Measurements from ENCODE around the gene AXL. TPM values are rescaled to one million over a fixed set of nuclear protein-coding genes. Genes with fewer than 3 reads are reported as not detected.

Gene AXL
- total and polyA plus RNA-seq, 4 donors = 4.3 to 24.8 (median 12.1) TPM

GRCh38 chr19:41233748-41234240, 14.8 kb downstream of the AXL start:
- Histone ChIP-seq H3K27ac (ENCODE audit: low read depth in 1 of 2, low read length in 2 of 2) (no peak overlapping the region), H3K36me3 (ENCODE audit: control insufficient read depth in 4 of 4, insufficient read depth in 3 of 4, low read depth in 1 of 4, low read length in 3 of 4) (no peaks in the 10 kb centered on the region), H3K9me3 (ENCODE audit: control insufficient read depth in 4 of 4, low read length in 3 of 4) (no peaks in the 10 kb centered on the region), H3K9ac (ENCODE audit: low read depth in 1 of 2, low read length in 2 of 2) (no peak overlapping the region), H3K4me1 (ENCODE audit: control insufficient read depth in 4 of 4, insufficient read depth in 4 of 4, low read length in 3 of 4) (no peaks in the 10 kb centered on the region), H3K4me3 (ENCODE audit: low read depth in 1 of 3, low read length in 3 of 3) (no peak overlapping the region), H3K27me3 (ENCODE audit: control insufficient read depth in 4 of 4, insufficient read depth in 4 of 4, low read length in 3 of 4) (no peaks in the 10 kb centered on the region)
- no peak for DNase-seq (ENCODE audit: low spot score)
- TF ChIP-seq, protein P1, sequence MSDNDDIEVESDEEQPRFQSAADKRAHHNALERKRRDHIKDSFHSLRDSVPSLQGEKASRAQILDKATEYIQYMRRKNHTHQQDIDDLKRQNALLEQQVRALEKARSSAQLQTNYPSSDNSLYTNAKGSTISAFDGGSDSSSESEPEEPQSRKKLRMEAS (IDR thresholded peaks at IDR 0.05) = no peak
- no peak for TF ChIP-seq SP1 (IDR thresholded peaks at IDR 0.05)
- TF ChIP-seq FOXA2 (IDR thresholded peaks at IDR 0.05) = no peak
- TF ChIP-seq ZBTB33 (IDR thresholded peaks at IDR 0.05) = no peak
- TF ChIP-seq HNF4A (conservative IDR thresholded peaks at IDR 0.05) = no peak
- TF ChIP-seq NR2F2 (IDR thresholded peaks at IDR 0.05) = no peak
- TF ChIP-seq TAF1 (conservative IDR thresholded peaks at IDR 0.05) = no peak
- no peak for TF ChIP-seq YY1 (IDR thresholded peaks at IDR 0.05)
- no peak for TF ChIP-seq RXRA (IDR thresholded peaks at IDR 0.05)
- no peak for TF ChIP-seq GABPA (IDR thresholded peaks at IDR 0.05 in 1 of 2, conservative IDR thresholded peaks at IDR 0.05 in 1 of 2)
- TF ChIP-seq FOXA1 (IDR thresholded peaks at IDR 0.05) = no peak
- TF ChIP-seq ATF3 (IDR thresholded peaks at IDR 0.05) = no peak
- no peak for TF ChIP-seq EGR1 (IDR thresholded peaks at IDR 0.05; ENCODE audit: low read depth in 2 of 2)
- no peak for TF ChIP-seq CTCF (IDR thresholded peaks at IDR 0.05; ENCODE audit: low read depth, low read length, missing input control)
- TF ChIP-seq JUND (IDR thresholded peaks at IDR 0.05) = no peak
- 72% methylated on average over 4 of the region's 4 CpGs for WGBS

DNA sequence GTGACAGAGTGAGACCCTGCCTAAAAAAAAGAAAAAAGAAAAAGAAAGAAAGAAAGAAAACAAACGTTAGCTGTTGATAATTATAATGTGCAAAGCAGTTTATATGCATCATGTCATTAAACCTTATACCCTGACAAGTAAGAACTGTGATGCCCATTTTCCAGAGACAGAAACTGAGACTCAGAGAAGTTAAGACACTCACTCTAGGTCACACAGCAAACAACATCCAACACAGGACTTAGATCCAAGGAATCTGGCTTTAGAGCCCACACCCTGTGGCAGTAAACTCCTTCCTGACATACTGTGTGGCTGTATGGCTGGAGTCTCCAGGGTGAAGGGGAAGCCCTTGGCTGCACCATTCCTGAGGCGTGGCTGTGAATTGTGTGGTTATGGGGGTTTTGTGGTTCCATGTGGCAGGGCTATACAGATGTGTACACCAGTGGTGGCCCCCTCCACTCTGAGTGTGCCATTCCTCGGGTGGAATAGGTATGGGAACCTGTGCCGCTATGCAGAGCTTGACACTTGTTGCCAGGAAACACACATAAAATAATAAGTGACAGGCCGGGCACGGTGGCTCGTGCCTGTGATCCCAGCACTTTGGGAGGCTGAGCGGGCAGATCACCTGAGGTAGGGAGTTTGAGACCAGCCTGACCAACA, 15.6 kb downstream of the AXL start:
- H3K27me3 ChIP-seq (ENCODE audit: control insufficient read depth in 4 of 4, insufficient read depth in 4 of 4, low read length in 3 of 4) = no peaks in the 10 kb centered on the region
- no peaks in the 10 kb centered on the region for H3K9me3 ChIP-seq (ENCODE audit: control insufficient read depth in 4 of 4, low read length in 3 of 4)
- WGBS = 81% methylated on average over 8 of the region's 8 CpGs
- H3K4me1 ChIP-seq (ENCODE audit: control insufficient read depth in 4 of 4, insufficient read depth in 4 of 4, low read length in 3 of 4) = no peaks in the 10 kb centered on the region
- TF ChIP-seq, protein P2, sequence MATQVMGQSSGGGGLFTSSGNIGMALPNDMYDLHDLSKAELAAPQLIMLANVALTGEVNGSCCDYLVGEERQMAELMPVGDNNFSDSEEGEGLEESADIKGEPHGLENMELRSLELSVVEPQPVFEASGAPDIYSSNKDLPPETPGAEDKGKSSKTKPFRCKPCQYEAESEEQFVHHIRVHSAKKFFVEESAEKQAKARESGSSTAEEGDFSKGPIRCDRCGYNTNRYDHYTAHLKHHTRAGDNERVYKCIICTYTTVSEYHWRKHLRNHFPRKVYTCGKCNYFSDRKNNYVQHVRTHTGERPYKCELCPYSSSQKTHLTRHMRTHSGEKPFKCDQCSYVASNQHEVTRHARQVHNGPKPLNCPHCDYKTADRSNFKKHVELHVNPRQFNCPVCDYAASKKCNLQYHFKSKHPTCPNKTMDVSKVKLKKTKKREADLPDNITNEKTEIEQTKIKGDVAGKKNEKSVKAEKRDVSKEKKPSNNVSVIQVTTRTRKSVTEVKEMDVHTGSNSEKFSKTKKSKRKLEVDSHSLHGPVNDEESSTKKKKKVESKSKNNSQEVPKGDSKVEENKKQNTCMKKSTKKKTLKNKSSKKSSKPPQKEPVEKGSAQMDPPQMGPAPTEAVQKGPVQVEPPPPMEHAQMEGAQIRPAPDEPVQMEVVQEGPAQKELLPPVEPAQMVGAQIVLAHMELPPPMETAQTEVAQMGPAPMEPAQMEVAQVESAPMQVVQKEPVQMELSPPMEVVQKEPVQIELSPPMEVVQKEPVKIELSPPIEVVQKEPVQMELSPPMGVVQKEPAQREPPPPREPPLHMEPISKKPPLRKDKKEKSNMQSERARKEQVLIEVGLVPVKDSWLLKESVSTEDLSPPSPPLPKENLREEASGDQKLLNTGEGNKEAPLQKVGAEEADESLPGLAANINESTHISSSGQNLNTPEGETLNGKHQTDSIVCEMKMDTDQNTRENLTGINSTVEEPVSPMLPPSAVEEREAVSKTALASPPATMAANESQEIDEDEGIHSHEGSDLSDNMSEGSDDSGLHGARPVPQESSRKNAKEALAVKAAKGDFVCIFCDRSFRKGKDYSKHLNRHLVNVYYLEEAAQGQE (IDR thresholded peaks at IDR 0.05) = no peak
- TF ChIP-seq JUND (IDR thresholded peaks at IDR 0.05) (no peak), CTCF (IDR thresholded peaks at IDR 0.05; ENCODE audit: low read depth, low read length, missing input control) (no peak), TAF1 (conservative IDR thresholded peaks at IDR 0.05) (no peak), YY1 (IDR thresholded peaks at IDR 0.05) (no peak), HNF4G (IDR thresholded peaks at IDR 0.05) (no peak), EGR1 (IDR thresholded peaks at IDR 0.05; ENCODE audit: low read depth in 2 of 2) (no peak)
- H3K9ac ChIP-seq (ENCODE audit: low read depth in 1 of 2, low read length in 2 of 2) = no peak overlapping the region
- no peaks in the 10 kb centered on the region for H3K36me3 ChIP-seq (ENCODE audit: control insufficient read depth in 4 of 4, insufficient read depth in 3 of 4, low read depth in 1 of 4, low read length in 3 of 4)
- H3K27ac ChIP-seq (ENCODE audit: low read depth in 1 of 2, low read length in 2 of 2) = no peak overlapping the region
- no peak overlapping the region for H3K4me3 ChIP-seq (ENCODE audit: low read depth in 1 of 3, low read length in 3 of 3)
- no peak for DNase-seq (ENCODE audit: low spot score)

All from liver (tissue), 9 donors.